A549 treated with dexamethasone at 1 μM for 4 hours (cell line): ENCODE data around the gene CYBRD1. TPM values are rescaled to one million over a fixed set of nuclear protein-coding genes. Genes with fewer than 3 reads are reported as not detected.

Experiments
- total RNA-seq: library from RNA; stranded (reverse); fragments of 200-300 nt; extraction: Qiagen RNA extraction; gene quantifications from 5 replicates; pipeline ENCODE4 v1.2.3, GENCODE V29; 2022

Gene CYBRD1
- total RNA-seq, result 26.2 to 35.1 TPM (median 33.0 TPM) in 5 replicates

GRCh38 chr2:171522052-171522787 is at the start of gene CYBRD1:
Gene CYBRD1, plus strand, starts transcription at chr2:171522474. Its CDS starts 72 bp downstream, at chr2:171522546.

Other genes starting within 250 kb of the CYBRD1 start
- gene METTL8, start 88.5 kb upstream of the CYBRD1 start, total RNA-seq, result 26.4 to 30.9 TPM (median 28.2 TPM) in 5 replicates
- gene DCAF17, start 88.2 kb upstream of the CYBRD1 start, total RNA-seq, result 8.4 to 11.8 TPM (median 9.8 TPM) in 5 replicates
- 66.9 to 78.5 TPM (median 76.0 TPM) in 5 replicates for gene DYNC1I2, start 165.0 kb downstream of the CYBRD1 start, total RNA-seq